Measurements from ENCODE around the gene STARD13.

STARD13 gene

DNA sequence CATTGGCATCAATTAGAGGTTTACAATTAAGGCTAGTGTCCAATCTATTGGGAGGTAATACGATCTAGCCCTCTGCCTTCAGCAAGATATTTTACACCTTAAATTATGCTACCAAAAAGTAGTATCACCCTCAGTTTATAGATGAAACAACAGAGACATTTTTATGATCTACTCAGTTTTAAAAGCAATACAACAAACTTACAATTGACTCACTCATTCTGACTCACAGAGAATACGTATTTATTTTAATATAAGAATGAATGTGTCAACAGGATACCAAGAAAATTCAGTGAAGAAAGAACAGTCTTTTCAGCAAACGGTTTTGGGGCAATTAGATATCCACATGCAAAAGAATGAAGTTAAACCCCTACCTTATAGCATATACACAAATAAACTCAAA lies 32.5 kb upstream of the STARD13 start:
- no peak overlapping the region for H3K4me3 ChIP-seq (ENCODE audit: low read length)
- TF ChIP-seq, protein P1, sequence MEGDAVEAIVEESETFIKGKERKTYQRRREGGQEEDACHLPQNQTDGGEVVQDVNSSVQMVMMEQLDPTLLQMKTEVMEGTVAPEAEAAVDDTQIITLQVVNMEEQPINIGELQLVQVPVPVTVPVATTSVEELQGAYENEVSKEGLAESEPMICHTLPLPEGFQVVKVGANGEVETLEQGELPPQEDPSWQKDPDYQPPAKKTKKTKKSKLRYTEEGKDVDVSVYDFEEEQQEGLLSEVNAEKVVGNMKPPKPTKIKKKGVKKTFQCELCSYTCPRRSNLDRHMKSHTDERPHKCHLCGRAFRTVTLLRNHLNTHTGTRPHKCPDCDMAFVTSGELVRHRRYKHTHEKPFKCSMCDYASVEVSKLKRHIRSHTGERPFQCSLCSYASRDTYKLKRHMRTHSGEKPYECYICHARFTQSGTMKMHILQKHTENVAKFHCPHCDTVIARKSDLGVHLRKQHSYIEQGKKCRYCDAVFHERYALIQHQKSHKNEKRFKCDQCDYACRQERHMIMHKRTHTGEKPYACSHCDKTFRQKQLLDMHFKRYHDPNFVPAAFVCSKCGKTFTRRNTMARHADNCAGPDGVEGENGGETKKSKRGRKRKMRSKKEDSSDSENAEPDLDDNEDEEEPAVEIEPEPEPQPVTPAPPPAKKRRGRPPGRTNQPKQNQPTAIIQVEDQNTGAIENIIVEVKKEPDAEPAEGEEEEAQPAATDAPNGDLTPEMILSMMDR (conservative IDR thresholded peaks at IDR 0.05; ENCODE audit: low read depth, low read length): no peak
- DNase-seq (ENCODE audit: low read depth): no peak

DNA sequence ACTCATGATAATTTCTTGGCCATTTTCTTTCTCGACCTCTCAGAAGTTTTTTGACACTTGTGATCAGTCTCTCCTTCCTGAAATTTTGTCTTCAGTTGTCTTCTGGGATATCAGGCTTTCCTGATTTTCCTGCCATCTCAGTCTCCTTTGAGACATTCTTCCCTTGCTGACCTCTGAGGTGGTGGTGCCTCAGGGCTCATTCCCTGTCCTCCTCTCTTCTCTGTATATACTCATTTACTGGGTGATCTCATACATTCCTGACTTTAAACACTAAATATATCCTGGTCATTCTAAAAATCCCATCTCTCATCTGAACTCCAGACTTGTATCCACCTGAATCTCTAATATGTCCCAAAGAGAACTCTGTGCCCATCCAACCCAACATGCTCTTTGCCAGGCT lies 31.3 kb upstream of the STARD13 start:
- DNase-seq (ENCODE audit: low read depth): no peak
- TF ChIP-seq, protein P1 (conservative IDR thresholded peaks at IDR 0.05; ENCODE audit: low read depth, low read length): no peak
- no peak overlapping the region for H3K4me3 ChIP-seq (ENCODE audit: low read length)

DNA sequence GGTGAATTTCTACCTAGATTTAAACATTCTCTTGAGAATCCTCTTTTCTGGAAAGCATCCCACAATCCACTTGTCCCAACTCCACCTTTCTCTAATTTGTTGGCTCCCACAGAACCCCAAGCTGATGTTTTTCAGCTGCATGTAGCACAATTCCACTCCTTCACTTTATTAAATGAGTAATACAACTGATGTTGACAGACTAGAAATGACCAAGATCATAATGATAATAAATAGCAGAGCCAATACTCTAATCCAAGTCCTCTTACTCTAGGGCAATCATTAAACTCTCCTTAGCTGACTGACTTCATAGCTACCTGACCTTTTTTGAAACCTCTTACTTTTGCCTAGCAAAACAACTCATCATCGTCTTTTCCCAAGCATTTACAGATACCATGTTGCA lies 27.9 kb upstream of the STARD13 start:
- H3K4me3 ChIP-seq (ENCODE audit: low read length): no peak overlapping the region
- TF ChIP-seq, protein P1 (conservative IDR thresholded peaks at IDR 0.05; ENCODE audit: low read depth, low read length): no peak
- no peak for DNase-seq (ENCODE audit: low read depth)

DNA sequence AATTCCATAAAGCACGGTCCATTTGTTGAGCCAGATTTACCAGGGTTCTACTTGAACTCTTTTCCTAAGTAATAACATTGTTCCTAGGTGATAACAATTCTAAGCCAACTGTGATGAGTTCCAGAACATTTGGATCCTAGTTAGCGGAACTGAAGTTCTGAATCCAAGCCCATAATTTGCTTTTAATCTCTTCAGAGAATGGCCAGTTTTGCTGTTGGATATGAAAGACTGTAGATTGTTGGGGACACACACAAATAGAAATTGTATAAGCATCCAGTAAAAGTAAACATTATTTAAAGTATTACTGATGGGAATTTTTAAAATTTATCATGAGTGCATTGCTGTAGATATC lies 27.3 kb upstream of the STARD13 start:
- TF ChIP-seq, protein P1 (conservative IDR thresholded peaks at IDR 0.05; ENCODE audit: low read depth, low read length): no peak
- H3K4me3 ChIP-seq (ENCODE audit: low read length): no peak overlapping the region
- DNase-seq (ENCODE audit: low read depth): no peak

DNA sequence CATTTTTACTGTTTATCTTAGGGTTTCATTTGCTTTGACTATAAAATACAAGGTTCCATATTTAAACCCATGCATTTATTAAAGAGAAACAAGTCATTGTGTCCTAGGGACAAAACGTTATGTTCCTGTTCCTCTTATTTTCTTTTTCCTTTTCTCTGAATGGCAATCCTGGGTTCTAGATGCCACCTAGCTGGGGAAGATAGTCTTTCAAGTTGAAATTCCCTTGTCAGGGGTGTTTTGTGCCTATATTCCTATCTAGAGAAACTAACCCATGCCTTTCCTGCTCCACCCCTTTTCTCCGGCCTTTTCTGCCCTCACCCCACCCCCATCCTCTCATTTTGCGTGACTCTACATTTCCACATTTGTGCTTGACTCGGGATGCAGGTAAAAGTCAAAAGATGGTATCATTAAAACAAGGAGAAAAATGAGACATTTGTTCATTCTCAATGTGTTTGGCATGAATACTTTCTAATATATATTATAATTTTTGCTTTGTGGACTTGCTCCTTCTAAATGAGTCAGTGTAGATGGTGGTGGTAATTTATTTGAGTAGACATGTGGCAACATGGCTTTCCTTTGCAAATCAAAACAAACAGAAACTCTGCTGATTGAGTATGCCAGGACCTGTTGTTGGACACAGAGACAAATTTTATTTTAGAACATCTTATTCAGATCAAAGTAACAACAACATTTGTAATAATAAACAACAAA lies 26.8 kb upstream of the STARD13 start:
- H3K4me3 ChIP-seq (ENCODE audit: low read length): no peak overlapping the region
- TF ChIP-seq, protein P1 (conservative IDR thresholded peaks at IDR 0.05; ENCODE audit: low read depth, low read length): peak; percentile 25
- DNase-seq (ENCODE audit: low read depth): no peak

DNA sequence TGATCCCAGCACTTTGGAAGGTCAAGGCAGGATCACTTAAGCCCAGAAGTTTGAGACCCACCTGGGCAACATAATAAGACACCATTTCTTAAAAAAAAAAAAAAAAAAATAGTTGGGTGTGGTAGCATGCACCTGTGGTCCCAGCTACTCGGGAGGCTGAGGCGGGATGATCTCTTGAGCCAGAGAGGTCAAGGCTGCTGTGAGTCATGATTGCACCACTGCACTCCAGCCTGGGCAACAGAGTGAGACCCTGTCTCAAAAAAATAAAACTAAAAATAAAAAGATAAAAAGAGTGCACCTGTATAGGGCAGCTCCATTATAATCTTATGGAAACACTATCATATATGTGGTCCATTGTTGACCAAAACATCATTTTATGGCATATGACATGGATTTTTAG lies 25.5 kb upstream of the STARD13 start:
- no peak for DNase-seq (ENCODE audit: low read depth)
- no peak overlapping the region for H3K4me3 ChIP-seq (ENCODE audit: low read length)
- TF ChIP-seq, protein P1 (conservative IDR thresholded peaks at IDR 0.05; ENCODE audit: low read depth, low read length): no peak

DNA sequence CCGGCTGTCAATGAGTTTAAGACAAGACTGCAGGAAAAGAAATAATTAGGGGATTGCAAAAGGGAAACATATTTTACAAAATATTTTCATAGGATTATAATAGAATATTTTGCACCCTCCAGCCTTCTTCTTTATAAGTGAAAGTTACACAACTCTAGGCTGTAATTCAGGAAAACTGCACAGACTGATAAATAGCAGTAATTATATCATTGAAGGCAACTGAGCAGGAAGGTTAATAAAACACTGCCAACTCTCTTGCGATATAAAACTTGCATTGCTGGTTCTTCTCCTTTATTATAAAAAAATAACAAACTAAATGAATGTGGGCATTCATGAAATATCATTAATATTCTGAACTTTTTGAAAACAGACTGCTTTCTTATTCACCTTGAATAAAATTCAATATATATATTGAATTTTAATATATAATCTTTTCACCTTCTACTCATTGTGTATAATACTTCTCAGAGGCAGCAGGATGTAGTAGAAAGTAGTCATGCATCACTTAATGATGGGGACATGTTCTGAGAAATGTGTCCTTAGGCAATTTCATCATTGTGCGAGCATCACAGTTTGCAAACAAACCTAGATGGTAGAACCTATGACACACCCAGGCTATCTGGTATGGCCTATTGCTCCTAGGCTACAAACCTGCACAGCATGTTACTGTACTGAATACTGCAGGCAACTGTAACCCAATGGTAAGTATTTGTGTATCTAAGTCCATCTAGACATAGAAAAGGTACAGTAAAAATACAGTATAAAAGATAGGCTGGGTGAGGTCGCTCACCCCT lies 24.9 kb upstream of the STARD13 start:
- TF ChIP-seq, protein P1 (conservative IDR thresholded peaks at IDR 0.05; ENCODE audit: low read depth, low read length): no peak
- no peak for DNase-seq (ENCODE audit: low read depth)

More for the DNA sequence above, 24.9 kb upstream of the STARD13 start:
- H3K4me3 ChIP-seq (ENCODE audit: low read length): no peak overlapping the region

Measured in retinal pigment epithelial cell (primary cell).